Effector CD8-positive, alpha-beta T cell (primary cell): ENCODE results near the gene PCGF1.
"Not testable (repeated sequence)": the region's sequence is repeated elsewhere in the genome, so short reads cannot be mapped to it uniquely, and the experiment has no call there.

Source experiments
- DNase-seq: peaks from one replicate; lab custom pipeline; 2025; lab: John Stamatoyannopoulos, UW

Gene PCGF1

DNA sequence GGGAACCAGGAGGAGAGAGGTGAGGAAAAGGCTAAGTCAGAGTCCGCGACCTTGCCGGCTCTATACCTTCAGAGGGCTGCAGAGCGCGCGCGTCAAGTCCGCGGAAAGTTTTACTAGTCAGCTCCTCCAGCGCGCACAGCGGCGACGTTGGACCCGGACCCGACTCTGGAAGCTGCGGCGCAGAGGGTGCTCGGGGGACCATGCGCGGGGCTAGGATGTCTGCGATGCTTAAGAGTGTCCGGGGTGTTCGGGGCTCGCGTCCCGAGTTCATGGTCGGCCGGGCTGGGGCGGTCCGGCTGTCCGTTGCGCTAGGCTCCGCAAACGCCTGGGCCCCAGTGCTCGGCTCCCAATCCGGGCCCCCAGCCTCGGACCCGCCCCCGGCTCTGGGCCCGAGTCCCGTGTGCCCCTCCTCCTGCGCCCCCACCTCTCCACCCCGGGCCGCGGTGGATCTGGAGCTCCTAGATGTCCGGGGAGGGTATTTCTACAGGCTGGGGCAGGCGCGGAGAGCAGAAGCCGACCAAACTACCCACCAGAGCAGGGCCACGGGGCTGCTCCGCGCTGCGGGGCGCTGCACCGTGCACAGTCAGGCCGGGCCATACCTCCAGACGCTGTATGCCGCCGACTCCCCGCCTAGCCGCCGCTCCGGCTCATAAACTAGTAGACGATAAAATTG lies 8.1 kb downstream of the PCGF1 start, which contains the start of gene LBX2:
TSS of gene LBX2 (minus strand) at position 337 of the 673 bp plus-strand sequence. CDS start at position 271, 66 bp downstream.
- no peak for DNase-seq

DNA sequence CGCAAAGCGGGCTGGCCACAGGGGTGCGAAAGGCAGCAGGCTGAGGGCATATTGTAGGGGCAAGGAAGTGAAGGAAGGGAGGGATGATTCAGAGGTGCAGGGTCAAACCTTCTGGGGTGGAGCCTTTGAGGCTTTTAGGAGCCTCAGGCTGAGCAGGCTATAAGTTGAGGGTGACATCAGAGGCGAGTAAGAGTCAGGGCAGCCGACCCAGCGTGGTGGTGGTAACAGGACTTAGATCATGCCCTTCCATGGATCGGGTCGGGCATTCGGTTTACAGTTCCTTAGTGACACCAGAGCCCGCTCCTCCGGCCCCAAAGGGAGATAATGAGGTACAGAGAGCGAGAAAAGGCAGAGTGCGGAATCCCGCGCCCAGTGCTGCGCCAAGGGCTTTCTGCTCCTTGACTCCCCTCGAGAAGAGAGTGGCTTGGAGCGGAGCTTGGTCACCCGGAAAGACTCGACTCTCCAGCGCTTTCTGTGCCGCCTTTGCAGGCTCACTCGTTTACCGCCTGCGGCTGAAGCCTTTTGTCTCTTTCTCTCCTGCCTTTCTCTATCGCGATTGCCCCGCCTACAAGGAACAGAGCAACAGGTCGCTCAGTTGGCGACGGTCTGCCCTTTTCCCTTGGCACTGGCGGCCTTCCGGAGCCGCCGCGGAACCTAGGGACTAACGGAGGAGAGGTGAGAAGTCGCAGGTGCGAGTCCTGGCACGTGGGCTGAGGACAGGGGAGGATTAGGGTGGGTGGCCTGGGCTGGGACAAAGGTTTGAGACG lies 8.8 kb downstream of the PCGF1 start:
- DNase-seq: no peak

DNA sequence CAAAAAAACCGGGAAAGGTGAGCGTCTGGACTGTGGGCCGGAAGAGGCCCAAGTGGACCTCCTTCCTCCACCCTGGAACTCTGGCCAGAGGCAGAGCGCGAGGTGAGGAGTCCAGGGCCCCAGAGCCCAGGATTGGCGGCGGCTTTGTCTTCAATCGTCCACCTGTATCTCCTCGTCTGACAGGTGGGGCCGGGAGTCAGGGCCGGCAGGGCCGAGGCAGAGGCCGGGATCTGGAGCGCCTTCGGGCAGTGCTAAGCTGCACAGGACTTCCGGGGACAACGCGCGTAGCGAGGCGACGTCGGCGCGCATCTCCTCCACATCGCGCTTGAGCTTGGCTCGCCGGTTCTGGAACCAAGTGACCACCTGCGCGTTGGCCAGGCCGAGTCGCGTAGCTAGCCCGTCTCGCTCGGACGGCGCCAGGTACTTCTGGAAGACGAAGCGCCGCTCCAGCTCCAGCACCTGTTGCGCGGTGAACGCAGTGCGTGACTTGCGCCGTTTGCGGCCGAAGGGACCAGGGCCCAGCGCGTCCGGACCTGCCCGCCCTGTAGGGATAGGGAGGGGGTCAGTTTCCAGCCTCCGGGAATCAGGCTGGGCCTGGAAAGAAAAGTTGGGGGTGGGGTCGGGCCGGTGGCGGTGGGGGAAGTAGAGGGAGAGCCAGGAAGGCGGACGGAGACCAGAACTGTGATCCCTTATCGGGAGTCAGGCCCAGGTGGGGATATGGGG lies 9.6 kb downstream of the PCGF1 start:
- no peak for DNase-seq

DNA sequence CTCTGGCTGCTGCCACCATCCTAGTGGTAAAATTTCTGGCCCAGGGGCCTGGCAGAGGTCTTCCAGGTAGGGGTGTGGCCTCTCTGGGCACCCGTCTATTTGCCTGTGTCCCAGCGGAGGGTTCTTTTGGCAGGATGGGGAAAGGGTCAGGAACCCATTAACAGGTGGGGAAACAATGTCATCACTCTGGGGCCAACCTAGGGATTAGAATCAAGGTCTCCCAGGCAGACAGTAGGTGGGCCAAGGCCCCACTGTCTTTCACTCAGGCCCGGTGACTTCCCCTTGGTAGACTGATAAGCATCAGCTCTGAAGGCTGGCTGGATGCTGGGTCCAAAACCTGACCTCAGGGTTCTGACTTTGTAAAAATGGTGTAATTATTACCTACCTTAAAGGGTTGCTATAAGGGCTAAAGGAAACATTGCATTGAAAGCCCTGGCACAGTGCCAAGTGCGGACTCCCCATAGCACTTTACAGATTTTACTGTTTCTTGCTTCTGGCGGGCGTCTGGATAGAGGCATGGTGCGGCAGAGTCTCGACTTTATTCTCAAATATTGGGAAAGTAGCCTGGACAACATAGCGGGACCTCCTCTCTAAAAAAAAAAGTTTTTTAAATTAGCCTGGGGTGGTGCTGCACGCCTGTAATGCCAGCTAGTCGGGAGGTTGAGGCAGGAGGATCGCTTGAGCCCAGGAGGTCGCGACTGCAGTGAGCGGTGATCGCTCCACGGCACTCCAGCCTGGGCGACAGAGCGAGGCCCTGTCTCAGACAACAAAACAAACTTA lies 10.3 kb downstream of the PCGF1 start:
- no peak for DNase-seq

DNA sequence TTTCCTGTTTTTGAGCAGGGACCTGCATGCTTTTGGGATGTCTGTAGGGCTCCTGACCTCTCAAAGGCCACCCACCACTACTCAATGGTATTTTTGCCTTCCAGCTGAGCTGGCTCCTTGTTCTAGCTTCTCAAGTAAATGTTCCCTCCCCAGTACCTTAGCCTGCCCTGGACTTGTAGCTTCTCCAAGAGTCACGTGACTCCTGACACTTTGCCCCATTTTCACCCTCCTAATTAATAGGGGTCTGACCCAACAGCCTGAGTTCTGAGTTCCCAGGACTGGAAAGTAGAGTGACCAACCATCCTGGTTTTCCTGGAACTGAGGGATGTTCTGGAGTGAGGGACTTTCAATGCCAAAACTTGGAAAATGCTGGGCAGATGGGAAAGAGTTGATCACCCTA lies 12.1 kb downstream of the PCGF1 start:
- DNase-seq: no peak

DNA sequence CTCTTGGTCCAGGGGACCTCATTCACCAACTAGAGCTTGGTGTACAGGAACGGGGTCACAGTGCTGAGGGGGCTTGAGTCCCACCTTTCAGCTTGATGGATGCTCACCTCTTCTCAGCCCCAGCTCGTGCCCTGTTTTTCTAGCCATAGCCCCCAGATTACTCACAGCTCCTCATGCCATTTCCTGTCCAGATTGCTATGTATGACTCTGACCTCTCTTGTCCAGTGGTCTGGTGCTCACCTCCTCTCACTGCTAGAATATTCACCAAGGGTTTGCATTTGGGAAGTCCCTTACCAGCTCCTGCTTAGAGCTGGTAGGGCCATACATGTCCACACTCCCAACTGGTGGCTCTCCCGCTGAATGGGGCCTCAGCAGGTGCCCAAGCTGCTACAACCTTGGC lies 13.9 kb downstream of the PCGF1 start:
- no peak for DNase-seq

DNA sequence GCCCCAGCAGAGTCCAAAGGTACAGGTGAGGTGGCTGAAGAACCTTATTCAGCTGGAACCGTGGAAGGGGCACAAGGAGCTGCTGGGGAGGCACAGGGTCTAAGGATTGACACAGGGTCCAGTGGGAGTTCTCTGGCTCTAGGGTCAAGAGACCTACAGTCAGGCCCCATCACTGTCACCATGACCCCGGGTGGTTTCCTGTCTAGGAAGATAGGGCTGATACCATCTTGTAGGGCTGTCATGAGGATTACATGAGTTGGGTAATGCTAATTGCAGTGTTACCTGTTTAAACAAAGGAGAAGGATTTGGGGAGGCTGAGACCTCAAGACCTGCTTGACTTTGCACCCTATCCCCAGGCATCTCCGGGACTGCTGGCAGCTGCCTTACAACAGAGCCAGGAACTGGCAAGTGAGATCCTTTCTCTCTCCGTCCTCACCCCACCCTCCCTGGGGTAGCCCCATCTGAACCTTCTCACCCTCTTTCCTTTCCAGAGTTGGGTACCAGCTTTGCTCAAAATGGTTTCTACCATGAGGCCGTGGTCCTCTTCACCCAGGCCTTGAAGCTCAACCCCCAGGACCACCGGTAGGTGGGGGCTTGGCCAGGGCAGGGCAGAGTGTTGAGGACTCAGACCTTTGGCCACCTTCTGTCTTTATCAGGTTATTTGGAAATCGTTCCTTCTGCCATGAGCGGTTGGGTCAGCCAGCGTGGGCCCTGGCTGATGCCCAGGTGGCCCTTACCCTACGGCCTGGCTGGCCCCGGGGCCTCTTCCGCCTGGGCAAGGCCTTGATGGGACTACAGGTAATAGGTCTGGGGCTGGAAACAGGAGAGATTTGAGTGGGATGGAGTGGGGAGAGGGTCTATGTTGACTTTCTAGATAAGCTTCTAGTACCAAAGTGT lies 15.6 kb downstream of the PCGF1 start:
- no peak for DNase-seq

DNA sequence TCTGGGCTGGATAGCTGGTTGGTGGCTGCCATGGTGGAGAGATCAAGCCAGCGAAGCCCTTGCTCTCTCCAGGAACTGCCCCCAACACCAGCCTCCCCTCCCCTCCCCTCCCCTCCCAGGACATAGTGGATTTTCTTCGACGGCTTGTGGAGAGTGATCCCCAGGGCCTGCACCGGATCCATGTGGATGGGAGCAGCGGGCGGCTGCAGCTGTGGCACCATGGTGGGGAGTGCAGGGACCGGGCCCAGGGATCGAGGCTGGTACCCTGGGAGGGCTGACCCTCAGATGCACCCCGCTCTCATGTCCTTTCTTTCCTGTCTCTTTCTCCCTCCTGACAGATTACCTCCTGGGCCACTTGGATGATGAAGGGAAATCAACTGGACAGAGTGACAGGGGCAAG lies 17.6 kb downstream of the PCGF1 start:
- no peak for DNase-seq

DNA sequence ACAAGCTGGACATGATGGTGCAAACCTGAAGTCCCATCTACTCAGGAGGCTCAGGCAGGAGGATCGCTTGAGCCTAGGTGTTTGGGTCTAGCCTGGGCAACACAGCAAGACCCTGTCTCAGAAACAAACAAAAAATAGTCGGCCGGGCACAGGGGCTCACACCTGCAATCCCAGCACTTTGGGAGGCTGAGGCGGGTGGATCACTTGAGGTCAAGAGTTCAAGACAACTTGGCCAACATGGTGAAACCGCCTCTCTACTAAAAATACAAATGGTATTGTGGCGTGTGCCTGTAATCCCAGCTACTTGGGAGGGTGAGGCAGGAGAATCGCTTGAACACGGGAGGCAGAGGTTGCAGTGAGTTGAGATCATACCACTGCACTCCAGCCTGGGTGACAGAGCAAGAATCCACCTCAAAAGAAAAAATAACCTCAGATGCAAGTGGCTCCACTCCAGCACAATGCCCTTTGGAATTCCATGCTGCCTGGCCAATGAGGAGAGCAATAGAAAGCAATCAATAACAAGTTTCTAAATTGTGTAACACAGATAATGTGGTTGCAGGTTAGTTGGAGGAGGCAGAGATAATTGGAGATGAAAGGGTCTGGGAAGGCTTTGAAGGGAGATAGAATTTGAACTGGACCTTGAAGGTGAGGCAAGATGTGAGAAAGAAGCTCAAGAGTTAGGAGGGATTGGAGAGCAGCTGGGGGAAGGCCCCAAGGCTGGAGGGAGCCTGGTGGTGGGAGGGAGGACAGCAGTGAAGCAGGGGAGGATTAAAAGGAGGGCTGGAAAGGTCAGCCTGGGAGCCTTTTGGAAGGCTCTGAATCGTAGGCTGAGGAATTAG lies 18.6 kb downstream of the PCGF1 start:
- DNase-seq: no peak

DNA sequence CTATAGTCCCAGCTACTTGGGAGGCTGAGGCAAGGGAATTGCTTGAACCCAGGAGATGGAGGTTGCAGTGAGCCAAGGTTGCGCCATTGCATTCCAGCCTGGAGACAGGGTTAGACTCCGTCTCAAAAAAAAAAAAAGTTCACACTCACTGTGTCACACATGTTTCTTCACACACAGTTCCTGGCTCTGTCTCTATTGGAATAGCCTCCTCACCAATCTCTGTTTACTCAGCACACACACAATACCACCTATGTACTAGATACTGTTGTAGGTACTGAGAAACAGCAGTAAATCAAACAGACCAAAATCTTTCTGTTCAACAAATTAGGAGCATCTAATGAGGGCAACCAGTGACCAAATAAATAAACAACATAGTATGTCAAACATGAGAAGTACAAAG lies 21.4 kb downstream of the PCGF1 start:
- DNase-seq: no peak

DNA sequence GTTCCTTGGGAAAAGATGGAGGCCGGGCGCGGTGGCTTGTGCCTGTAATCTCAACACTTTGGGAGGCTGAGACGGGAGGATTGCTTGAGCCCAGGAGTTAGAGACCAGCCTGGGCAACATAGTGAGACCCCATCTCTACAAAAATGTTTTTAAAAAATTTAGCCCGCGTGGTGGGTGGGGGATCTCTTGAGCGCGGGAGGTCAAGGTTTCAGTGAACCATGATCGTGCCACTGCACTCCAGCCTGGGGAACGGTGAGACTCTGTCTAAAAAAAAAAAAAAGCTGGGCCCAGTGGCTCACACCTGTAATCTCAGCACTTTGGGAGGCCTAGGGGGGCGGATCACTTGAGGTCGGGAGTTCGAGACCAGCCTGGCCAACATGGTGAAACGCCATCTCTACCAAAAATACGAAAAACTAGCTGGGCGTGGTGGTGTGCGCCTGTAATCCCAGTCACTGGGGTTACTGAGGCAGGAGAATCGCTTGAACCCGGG lies 23.8 kb downstream of the PCGF1 start:
- not testable (repeated sequence) for DNase-seq

DNA sequence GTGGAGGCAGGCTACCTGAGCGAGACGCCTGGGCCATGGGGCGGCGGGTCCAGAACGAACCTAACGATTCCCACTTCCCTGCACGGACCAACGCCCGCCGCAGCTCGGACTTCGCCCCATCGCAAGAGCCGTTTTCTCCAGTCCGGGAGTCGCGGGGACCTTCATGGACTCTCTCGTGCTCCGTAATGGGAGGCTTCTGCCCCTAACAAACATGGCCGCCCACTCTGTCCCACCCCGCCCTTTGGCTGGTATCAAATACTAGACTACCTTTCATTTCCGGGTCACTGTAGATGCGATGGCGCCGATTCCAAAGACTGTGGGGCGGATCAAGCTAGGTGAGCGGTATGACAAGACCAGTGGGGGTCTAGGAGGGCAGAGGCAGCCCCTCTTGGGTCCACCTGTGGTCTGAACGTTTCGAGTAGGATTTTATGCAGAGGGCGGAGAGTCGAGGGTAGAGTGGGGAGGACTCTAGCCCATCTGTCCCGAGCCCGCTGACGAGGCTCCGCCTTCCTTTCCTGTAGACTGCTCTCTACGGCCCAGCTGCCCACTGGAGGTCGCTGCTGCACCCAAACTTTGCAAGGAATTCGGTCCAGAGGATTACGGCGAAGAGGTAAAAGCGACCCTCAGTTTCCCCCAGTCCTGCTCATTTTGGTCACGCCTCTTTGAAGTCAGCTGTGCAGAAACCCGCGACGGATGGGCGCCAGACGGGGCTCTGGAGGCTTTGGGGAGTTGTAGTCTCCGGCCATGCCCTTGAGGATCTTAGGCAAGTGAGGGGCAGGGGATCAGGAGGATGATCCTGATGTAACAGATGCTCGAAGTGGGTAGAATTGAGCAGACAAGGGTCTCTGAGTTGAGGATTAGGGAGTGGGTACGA lies 24.5 kb downstream of the PCGF1 start, which contains the start of the genes CCDC142 and TTC31:
TSS of gene CCDC142 (minus strand) at position 198 of the 874 bp plus-strand sequence. CDS start at position 37, 161 bp downstream.
TSS of gene TTC31 (plus strand) at position 281 of the 874 bp plus-strand sequence. CDS start at position 296, 15 bp downstream.
- peak; percentile 87 for DNase-seq

DNA sequence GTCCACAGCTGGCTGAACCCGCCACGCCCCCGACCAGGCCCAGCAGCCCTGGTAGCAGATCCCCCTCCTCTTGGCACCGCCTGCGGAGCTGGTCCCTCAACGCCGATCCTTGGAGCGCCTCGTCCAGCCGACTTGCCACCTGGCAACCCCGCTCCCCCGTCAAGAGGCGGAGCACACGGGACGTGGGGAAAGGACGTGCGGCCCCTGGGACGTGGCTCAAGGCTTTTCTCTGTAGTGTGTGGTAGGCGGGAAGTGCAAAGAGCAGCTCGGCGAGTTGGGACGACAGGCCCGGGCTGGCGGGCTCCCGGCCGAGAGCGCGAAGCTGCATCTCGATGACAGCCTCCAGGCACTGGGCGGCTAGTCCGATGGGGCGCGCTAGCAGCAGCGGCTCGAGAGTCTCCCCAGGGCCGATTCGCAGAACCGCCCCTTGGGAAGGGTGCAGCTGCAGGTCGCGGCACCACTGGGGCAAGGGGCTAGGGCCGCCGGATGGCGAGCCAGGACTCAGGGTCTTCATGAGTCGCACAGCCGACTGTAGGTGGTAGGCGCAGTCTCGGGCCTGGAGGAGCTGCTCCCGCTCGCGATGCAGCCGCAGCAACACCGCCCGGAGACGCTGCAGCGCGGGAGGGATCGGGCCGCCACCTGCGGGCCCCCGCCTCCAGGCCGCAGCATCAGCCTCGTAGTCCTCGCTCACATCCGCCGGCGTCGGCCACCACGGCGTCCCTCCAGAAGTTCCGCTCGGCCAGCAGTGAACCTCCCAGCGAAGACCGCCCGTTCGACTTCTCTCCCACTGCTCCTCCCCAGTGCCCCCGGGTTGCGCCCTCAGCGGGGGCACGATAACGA lies 25.3 kb downstream of the PCGF1 start:
- peak; percentile 43 for DNase-seq

DNA sequence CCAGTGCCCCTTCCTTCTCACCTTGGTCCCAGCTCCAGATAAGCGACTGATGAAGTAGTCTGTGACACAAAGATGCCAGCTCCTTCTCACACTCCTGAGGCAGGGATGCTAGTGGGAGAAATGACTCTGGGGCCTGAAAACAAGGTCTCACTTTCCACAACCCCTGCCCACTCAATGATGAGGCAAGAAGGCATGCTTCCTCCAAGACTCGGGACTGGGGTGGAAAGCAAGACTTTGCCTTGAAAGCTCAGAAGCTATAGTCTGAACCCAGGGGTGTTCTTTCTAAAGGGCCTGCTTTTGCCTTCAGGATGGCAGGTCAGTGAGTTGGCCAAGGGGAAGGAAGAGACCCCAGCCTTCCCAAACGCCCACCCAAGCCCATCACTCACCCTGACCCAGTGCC lies 26.1 kb downstream of the PCGF1 start:
- DNase-seq: no peak

DNA sequence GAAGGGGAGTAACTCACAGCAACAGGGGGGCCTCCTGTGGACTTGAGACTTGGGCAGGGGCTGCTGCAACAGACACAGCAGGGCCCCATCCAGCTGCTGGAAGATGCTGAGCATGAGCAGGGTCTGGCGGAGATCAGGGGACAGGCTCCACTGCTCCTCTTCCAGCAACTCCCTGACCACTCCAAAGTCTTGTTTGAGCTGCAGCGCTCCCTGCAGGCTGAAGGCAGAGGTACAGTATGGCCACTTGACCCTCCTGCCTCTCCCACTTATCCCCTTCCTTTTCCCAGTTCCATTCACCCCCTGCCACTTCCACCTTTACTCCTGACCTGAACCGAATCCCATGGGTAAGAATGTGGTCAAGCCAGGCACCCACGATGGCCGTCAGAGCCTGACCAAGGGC lies 32.6 kb downstream of the PCGF1 start:
- no peak for DNase-seq

DNA sequence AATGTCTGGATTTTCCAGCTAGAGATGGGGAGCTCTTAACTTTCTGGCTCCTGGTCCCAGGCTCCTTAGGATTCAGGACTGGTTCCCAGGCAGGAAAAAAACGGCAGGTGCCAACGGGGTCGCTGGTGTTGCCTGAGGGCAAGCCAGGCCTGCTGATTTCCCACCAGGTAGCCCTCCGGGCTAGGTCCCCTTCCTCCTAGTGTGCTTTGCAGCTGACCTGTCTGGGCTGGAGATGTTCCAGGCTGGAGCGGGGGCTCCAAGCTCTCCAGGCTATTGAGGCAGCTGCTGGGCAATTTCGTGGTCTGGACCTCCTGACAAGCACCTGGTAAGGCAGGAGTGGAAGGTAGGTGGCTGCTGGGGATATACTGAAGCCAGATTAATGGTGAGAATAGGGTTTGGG lies 33.0 kb downstream of the PCGF1 start:
- DNase-seq: no peak

DNA sequence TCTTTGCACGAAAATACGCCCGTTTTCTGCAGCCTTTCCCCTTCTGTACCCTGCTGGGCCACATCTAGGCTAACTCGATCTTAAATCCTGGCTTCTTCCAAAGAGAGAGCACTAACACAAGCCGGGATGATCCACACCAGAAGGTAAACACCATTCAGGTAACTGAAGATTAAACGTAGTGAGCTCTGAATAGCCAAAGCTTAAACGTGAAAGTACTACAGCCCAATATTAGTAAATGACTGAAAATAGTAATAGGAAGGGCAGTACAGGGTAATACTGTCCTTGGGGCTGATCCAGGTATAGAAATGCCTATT lies 34.6 kb downstream of the PCGF1 start:
- no peak for DNase-seq
